ENCODE measurements around the gene CWC15.

The CWC15 gene

GRCh38 chr11:94956963-94957362 is 16.4 kb downstream of the CWC15 start:
- no peak for TF ChIP-seq CTCF (IDR thresholded peaks at IDR 0.05; ENCODE audit: control insufficient read depth, extremely low read depth, insufficient read depth)
- H3K4me3 ChIP-seq (ENCODE audit: low read depth, low read length), result no peak overlapping the region
- no peak for DNase-seq (ENCODE audit: low read depth)

DNA sequence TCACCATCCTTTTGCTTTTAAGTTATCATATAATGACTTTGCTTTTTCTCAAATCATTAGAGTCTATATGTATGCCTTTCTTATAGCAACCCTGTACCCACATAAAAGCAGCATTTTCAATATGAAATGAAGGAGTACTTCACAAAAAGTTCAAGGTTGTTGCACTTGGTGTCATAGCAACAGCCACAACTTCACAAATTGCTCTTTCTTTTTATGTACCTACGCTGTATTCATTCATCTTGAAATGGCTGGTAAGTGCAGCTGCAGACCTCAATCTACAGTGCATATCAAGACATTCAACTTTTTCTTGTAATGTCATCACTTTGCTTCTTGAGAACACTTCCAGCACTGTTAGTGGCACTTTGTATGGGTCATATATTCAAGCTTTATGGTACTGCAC is 18.6 kb downstream of the CWC15 start:
- no peak for TF ChIP-seq CTCF (IDR thresholded peaks at IDR 0.05; ENCODE audit: control insufficient read depth, extremely low read depth, insufficient read depth)
- DNase-seq (ENCODE audit: low read depth), result no peak
- H3K4me3 ChIP-seq (ENCODE audit: low read depth, low read length), result no peak overlapping the region

DNA sequence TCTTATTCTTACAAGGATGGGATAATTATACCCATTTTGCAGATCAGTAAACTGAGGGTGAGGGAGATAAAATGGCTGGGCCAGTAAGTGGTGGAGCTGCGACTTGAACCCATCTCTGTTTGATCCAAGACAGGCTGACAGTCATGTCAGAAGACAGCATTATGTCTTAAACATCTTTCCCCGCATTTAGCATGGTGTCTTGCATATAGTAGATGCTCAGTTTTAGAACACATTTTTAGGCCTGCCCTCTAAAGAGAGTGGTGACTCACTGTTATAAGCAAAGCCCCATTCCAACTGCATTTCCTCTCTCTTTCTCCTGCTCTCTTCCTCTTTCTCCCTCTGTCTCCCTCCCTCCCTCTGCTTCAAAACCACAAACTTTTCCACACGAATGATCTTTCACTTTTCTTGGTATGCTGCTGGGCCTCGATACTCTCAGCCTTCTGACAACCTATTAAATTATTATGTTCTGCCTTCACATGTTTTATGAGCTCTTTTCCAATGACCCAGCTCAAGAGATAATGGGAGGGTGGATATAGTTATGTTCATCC is 25.2 kb downstream of the CWC15 start:
- no peak overlapping the region for H3K4me3 ChIP-seq (ENCODE audit: low read depth, low read length)
- DNase-seq (ENCODE audit: low read depth), result no peak
- TF ChIP-seq CTCF (IDR thresholded peaks at IDR 0.05; ENCODE audit: control insufficient read depth, extremely low read depth, insufficient read depth), result no peak

DNA sequence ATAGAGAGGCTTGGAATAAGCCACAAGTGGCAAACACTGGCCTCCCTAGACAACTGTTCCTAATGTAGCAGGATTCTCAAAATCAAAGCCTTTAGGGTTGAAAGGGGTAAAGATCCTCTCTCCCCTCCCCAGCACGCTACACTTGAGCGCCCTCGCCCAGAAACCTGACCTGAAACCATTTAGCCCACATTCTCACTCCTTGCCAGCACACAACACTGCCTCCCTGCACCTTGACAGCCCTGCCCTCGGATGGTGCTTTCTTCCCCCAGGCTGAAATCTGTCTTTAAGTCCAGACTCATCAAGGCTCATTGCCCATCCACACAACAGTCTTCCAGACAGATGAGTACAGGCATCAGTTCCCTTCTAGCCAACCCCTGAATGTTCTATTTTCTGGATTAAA is 26.5 kb downstream of the CWC15 start:
- H3K4me3 ChIP-seq (ENCODE audit: low read depth, low read length), result no peak overlapping the region
- DNase-seq (ENCODE audit: low read depth), result no peak
- no peak for TF ChIP-seq CTCF (IDR thresholded peaks at IDR 0.05; ENCODE audit: control insufficient read depth, extremely low read depth, insufficient read depth)

DNA sequence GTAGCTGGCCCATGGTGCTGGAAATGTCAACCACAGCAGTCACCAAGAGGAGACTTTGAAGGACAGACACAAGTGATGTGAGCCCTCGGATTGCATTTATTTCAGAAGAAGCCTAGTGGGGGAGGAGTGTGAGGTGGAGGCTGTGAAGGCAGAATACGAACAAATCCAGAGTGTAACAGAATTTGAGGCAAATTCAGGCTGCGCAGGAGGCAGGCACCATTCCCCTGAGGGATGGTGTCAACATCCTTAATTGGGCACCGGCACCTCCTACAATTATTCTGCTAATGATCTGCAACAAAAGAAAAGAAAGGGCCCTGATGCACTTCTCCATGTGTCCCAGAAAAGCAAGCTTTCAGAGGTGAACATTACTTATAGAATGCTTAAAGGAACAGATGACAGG is 32.2 kb downstream of the CWC15 start:
- no peak overlapping the region for H3K4me3 ChIP-seq (ENCODE audit: low read depth, low read length)
- TF ChIP-seq CTCF (IDR thresholded peaks at IDR 0.05; ENCODE audit: control insufficient read depth, extremely low read depth, insufficient read depth), result no peak
- DNase-seq (ENCODE audit: low read depth), result no peak

DNA sequence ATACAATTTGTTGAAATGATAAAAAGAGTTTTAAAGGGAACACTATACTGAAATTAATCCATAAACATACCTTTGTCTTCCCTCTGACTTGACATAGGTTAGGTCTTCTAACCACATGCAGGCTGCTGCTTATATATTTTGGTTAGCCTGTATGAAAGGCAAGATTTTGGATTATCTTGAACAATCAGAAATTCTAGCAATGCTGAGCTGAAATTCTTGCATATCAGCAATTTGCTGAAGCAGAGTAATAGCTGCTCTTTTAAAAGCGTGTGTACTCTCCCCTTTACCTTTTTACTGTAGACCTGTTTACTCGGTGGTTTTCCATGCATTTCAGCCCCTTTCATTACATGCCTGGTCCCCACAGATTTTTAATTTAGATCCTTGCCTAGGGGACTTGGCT is 34.0 kb downstream of the CWC15 start:
- DNase-seq (ENCODE audit: low read depth), result no peak
- no peak for TF ChIP-seq CTCF (IDR thresholded peaks at IDR 0.05; ENCODE audit: control insufficient read depth, extremely low read depth, insufficient read depth)
- no peak overlapping the region for H3K4me3 ChIP-seq (ENCODE audit: low read depth, low read length)

All from LNCaP clone FGC (cell line).